HG03520 (cell line): ENCODE measurements around the gene PRKCE.

ENCODE experiments used
- ATAC-seq: cut with Tn5 transposase; IDR thresholded peaks from one replicate; pipeline ENCODE4 v1.9.1; 2021; ENCODE audit warnings: mild to moderate bottlenecking, moderate library complexity; ENCODE audit not compliant: unreplicated experiment

The PRKCE gene

GRCh38 chr2:46087492-46087891 lies 436.0 kb downstream of the PRKCE start:
- ATAC-seq = no peak

GRCh38 chr2:46091004-46091403 lies 439.5 kb downstream of the PRKCE start:
- ATAC-seq = no peak

- ATAC-seq = no peak
Observed at GRCh38 chr2:46091961-46092667, 440.6 kb downstream of the PRKCE start.

- no peak for ATAC-seq
Observed at GRCh38 chr2:46094689-46095088, 443.2 kb downstream of the PRKCE start.

GRCh38 chr2:46095830-46096229 lies 444.4 kb downstream of the PRKCE start:
- no peak for ATAC-seq

- no peak for ATAC-seq
Observed at GRCh38 chr2:46096260-46096659, 444.8 kb downstream of the PRKCE start.

GRCh38 chr2:46097714-46098480 lies 446.4 kb downstream of the PRKCE start:
- ATAC-seq = no peak

GRCh38 chr2:46098621-46099062 lies 447.2 kb downstream of the PRKCE start:
- ATAC-seq = no peak

- ATAC-seq = no peak
Observed at GRCh38 chr2:46101557-46102220, 450.2 kb downstream of the PRKCE start.

GRCh38 chr2:46106690-46107089 lies 455.2 kb downstream of the PRKCE start:
- no peak for ATAC-seq

GRCh38 chr2:46114996-46115395 lies 463.5 kb downstream of the PRKCE start:
- ATAC-seq = no peak

- ATAC-seq = no peak
Observed at GRCh38 chr2:46116150-46116549, 464.7 kb downstream of the PRKCE start.

GRCh38 chr2:46116553-46116991 lies 465.1 kb downstream of the PRKCE start:
- ATAC-seq = no peak

GRCh38 chr2:46117379-46117778 lies 465.9 kb downstream of the PRKCE start:
- no peak for ATAC-seq

GRCh38 chr2:46117994-46118393 lies 466.5 kb downstream of the PRKCE start:
- no peak for ATAC-seq

- ATAC-seq = no peak
Observed at GRCh38 chr2:46118656-46119371, 467.3 kb downstream of the PRKCE start.

- ATAC-seq = no peak
Observed at GRCh38 chr2:46119453-46119852, 468.0 kb downstream of the PRKCE start.

- ATAC-seq = no peak
Observed at GRCh38 chr2:46120792-46121555, 469.5 kb downstream of the PRKCE start.

GRCh38 chr2:46122318-46122976 lies 471.0 kb downstream of the PRKCE start:
- no peak for ATAC-seq

GRCh38 chr2:46123013-46123412 lies 471.5 kb downstream of the PRKCE start:
- no peak for ATAC-seq
